HepG2 (cell line): Measurements from ENCODE around the gene SIAH2. TPM values are rescaled to one million over a fixed set of nuclear protein-coding genes. Genes with fewer than 3 reads are reported as not detected.

ENCODE experiments used
- CREM ChIP-seq, 2 experiments: sonication (generic) in 1 of 2; formaldehyde crosslinking in 1 of 2; IDR thresholded peaks; 2 replicates each; pipeline versions ENCODE4 v1.4.0 to v1.6.1; 2016 to 2020; ENCODE audit warnings: antibody characterized with exemption in 1 of 2, mild to moderate bottlenecking in 1 of 2, missing genetic modification reagents in 1 of 2
- HMG20A ChIP-seq: IDR thresholded peaks from 2 replicates; pipeline ENCODE4 v1.6.1; 2016; ENCODE audit warnings: borderline replicate concordance
- HNF4G ChIP-seq, 2 experiments: sonication (generic) in 1 of 2; formaldehyde crosslinking in 1 of 2; IDR thresholded peaks; 2 replicates each; pipeline versions ENCODE4 v1.4.0 to v1.6.1; 2011 to 2020; ENCODE audit warnings: borderline replicate concordance in 2 of 2, low read depth in 2 of 2, mild to moderate bottlenecking in 2 of 2, low read length in 1 of 2, missing genetic modification reagents in 1 of 2, moderate library complexity in 1 of 2
- KMT2B ChIP-seq: IDR thresholded peaks from 2 replicates; pipeline ENCODE4 v1.6.1; 2016; ENCODE audit warnings: missing genetic modification reagents, missing compliant biosample characterization
- REPIN1 ChIP-seq: sonication (generic); formaldehyde crosslinking; IDR thresholded peaks from 2 replicates; pipeline ENCODE4 v1.8.0; 2022; ENCODE audit warnings: missing genetic modification reagents, low read depth, mild to moderate bottlenecking, borderline replicate concordance
- TBL1XR1 ChIP-seq: fragments of 150-350 bp; IDR thresholded peaks from 2 replicates; pipeline ENCODE4 v1.6.1; 2014; ENCODE audit warnings: borderline replicate concordance, low read length; ENCODE audit not compliant: partially characterized antibody
- ZNF296 ChIP-seq: sonication (generic); formaldehyde crosslinking; conservative IDR thresholded peaks from 2 replicates; pipeline ENCODE4 v1.5.0; 2020; ENCODE audit warnings: mild to moderate bottlenecking, missing genetic modification reagents
- ZNF317 ChIP-seq: sonication (generic); formaldehyde crosslinking; IDR thresholded peaks from 2 replicates; pipeline ENCODE4 v1.5.0; 2020; ENCODE audit warnings: mild to moderate bottlenecking, missing genetic modification reagents
- polyA plus RNA-seq, 8 experiments: library from polyadenylated mRNA; depleted of rRNA in 3 of 8; stranded (reverse) in 7 of 8; unstranded in 1 of 8; fragments of >200 nt; fragmentation: Illumina TruSeq in 4 of 8; extraction: Trizol in 4 of 8; gene quantifications; 2 replicates each; pipeline versions ENCODE4 v1.2.1 to v1.2.3, GENCODE V29; 2011 to 2016; ENCODE audit warnings: low read depth in 4 of 8, missing spikeins in 1 of 8, mixed read lengths in 1 of 8; ENCODE audit not compliant: insufficient read depth in 1 of 8
- total RNA-seq, 5 experiments: library from RNA; depleted of rRNA; stranded (reverse); fragments of >200 nt; fragmentation: Illumina TruSeq; extraction: Trizol; gene quantifications; 2 replicates each; pipeline ENCODE4 v1.2.3, GENCODE V29; 2016; ENCODE audit warnings: low read depth in 1 of 5
- TF ChIP-seq, protein P1 (sequence below): sonication (generic); formaldehyde crosslinking; IDR thresholded peaks from 2 replicates; pipeline ENCODE4 v1.4.0; 2020; ENCODE audit warnings: missing genetic modification reagents
- TF ChIP-seq, protein P2 (sequence below): sonication (generic); formaldehyde crosslinking; IDR thresholded peaks from 2 replicates; pipeline ENCODE4 v1.4.0; 2020; ENCODE audit warnings: missing genetic modification reagents
- TF ChIP-seq, protein P3 (sequence below): IDR thresholded peaks from 2 replicates; pipeline ENCODE4 v1.6.1; 2012; ENCODE audit warnings: inconsistent platforms
- TF ChIP-seq, protein P4 (sequence below): sonication (generic); formaldehyde crosslinking; IDR thresholded peaks from 2 replicates; pipeline ENCODE4 v1.4.0; 2020; ENCODE audit warnings: missing genetic modification reagents
- TF ChIP-seq, protein P5 (sequence below): sonication (generic); formaldehyde crosslinking; IDR thresholded peaks from 2 replicates; pipeline ENCODE4 v1.4.0; 2020; ENCODE audit warnings: mild to moderate bottlenecking, low read depth, missing genetic modification reagents
- TF ChIP-seq, protein P6 (sequence below): sonication (generic); formaldehyde crosslinking; IDR thresholded peaks from 2 replicates; pipeline ENCODE4 v1.5.1; 2020; ENCODE audit warnings: missing genetic modification reagents, mild to moderate bottlenecking, borderline replicate concordance

Gene SIAH2
- total and polyA plus RNA-seq, 2 of the 13 experiments (the other 11 are each of a cell fraction or from before 2014, with no cell fraction given), result 71.8 to 117 TPM

DNA sequence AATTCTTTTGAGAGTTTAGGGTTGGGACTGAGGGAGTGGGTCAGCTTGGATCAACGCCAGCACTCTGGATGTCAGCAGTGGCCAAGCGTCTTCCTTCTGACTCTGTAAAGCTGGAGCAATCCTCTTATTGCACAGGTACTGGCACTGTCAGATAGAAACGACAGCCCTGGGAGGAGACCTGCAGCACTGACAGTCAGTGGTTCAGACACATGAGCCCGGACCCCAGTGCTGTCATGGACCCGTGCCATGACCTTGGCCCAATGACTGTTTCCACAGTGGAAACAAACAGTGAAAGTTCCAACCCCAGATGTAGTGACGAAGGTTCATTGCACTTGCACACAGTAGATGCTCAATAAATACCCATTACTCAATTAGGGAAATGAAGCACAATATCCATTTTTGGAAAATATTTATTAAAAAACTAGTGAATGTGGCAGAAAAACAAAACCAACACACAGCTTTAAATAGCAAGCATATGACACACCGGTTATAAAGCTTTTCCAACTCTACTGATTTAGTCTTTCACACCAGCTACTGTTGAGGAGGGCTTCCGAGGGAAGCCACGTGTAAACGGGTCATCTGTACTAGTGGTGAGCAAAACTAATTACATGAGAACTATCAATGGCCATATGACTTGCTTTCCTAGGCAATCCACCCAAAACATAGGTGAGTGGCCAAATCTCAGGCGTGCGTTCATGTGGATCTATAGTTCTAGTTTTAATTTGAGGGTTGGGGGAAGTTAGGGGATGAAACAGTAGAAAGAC lies 22.1 kb downstream of the SIAH2 start (continued):
- TF ChIP-seq, protein P1, sequence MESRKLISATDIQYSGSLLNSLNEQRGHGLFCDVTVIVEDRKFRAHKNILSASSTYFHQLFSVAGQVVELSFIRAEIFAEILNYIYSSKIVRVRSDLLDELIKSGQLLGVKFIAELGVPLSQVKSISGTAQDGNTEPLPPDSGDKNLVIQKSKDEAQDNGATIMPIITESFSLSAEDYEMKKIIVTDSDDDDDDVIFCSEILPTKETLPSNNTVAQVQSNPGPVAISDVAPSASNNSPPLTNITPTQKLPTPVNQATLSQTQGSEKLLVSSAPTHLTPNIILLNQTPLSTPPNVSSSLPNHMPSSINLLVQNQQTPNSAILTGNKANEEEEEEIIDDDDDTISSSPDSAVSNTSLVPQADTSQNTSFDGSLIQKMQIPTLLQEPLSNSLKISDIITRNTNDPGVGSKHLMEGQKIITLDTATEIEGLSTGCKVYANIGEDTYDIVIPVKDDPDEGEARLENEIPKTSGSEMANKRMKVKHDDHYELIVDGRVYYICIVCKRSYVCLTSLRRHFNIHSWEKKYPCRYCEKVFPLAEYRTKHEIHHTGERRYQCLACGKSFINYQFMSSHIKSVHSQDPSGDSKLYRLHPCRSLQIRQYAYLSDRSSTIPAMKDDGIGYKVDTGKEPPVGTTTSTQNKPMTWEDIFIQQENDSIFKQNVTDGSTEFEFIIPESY, result peak; percentile 16; the same call in 1 of the 2 replicates
- TF ChIP-seq, protein P2, sequence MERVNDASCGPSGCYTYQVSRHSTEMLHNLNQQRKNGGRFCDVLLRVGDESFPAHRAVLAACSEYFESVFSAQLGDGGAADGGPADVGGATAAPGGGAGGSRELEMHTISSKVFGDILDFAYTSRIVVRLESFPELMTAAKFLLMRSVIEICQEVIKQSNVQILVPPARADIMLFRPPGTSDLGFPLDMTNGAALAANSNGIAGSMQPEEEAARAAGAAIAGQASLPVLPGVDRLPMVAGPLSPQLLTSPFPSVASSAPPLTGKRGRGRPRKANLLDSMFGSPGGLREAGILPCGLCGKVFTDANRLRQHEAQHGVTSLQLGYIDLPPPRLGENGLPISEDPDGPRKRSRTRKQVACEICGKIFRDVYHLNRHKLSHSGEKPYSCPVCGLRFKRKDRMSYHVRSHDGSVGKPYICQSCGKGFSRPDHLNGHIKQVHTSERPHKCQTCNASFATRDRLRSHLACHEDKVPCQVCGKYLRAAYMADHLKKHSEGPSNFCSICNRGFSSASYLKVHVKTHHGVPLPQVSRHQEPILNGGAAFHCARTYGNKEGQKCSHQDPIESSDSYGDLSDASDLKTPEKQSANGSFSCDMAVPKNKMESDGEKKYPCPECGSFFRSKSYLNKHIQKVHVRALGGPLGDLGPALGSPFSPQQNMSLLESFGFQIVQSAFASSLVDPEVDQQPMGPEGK (CRISPR knock-in tag), result peak; percentile 53
- TF ChIP-seq ZNF296, result no peak
- peak; percentile 73 for TF ChIP-seq CREM (IDR thresholded peaks at IDR 0.05)
- TF ChIP-seq CREM (CRISPR knock-in tag; IDR thresholded peaks at IDR 0.05), result no peak
- TF ChIP-seq ZNF317, result peak; percentile 42; the same call in 1 of the 2 replicates
- TF ChIP-seq HNF4G (IDR thresholded peaks at IDR 0.05; ENCODE audit: borderline replicate concordance, low read depth, low read length), result peak; percentile 65; the same call in 1 of the 2 replicates
- TF ChIP-seq HNF4G (CRISPR knock-in tag; IDR thresholded peaks at IDR 0.05; ENCODE audit: borderline replicate concordance, low read depth), result peak; percentile 55; the same call in 1 of the 2 replicates
- TF ChIP-seq TBL1XR1, result peak; percentile 33
- TF ChIP-seq, protein P3, sequence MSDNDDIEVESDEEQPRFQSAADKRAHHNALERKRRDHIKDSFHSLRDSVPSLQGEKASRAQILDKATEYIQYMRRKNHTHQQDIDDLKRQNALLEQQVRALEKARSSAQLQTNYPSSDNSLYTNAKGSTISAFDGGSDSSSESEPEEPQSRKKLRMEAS, result peak; percentile 80
- peak; percentile 91 for TF ChIP-seq REPIN1 (CRISPR knock-in tag)
- TF ChIP-seq, protein P4, sequence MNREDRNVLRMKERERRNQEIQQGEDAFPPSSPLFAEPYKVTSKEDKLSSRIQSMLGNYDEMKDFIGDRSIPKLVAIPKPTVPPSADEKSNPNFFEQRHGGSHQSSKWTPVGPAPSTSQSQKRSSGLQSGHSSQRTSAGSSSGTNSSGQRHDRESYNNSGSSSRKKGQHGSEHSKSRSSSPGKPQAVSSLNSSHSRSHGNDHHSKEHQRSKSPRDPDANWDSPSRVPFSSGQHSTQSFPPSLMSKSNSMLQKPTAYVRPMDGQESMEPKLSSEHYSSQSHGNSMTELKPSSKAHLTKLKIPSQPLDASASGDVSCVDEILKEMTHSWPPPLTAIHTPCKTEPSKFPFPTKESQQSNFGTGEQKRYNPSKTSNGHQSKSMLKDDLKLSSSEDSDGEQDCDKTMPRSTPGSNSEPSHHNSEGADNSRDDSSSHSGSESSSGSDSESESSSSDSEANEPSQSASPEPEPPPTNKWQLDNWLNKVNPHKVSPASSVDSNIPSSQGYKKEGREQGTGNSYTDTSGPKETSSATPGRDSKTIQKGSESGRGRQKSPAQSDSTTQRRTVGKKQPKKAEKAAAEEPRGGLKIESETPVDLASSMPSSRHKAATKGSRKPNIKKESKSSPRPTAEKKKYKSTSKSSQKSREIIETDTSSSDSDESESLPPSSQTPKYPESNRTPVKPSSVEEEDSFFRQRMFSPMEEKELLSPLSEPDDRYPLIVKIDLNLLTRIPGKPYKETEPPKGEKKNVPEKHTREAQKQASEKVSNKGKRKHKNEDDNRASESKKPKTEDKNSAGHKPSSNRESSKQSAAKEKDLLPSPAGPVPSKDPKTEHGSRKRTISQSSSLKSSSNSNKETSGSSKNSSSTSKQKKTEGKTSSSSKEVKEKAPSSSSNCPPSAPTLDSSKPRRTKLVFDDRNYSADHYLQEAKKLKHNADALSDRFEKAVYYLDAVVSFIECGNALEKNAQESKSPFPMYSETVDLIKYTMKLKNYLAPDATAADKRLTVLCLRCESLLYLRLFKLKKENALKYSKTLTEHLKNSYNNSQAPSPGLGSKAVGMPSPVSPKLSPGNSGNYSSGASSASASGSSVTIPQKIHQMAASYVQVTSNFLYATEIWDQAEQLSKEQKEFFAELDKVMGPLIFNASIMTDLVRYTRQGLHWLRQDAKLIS (CRISPR knock-in tag), result 0 out of 2 replicates have a peak, but pooled peaks have one; percentile 58
- TF ChIP-seq, protein P5, sequence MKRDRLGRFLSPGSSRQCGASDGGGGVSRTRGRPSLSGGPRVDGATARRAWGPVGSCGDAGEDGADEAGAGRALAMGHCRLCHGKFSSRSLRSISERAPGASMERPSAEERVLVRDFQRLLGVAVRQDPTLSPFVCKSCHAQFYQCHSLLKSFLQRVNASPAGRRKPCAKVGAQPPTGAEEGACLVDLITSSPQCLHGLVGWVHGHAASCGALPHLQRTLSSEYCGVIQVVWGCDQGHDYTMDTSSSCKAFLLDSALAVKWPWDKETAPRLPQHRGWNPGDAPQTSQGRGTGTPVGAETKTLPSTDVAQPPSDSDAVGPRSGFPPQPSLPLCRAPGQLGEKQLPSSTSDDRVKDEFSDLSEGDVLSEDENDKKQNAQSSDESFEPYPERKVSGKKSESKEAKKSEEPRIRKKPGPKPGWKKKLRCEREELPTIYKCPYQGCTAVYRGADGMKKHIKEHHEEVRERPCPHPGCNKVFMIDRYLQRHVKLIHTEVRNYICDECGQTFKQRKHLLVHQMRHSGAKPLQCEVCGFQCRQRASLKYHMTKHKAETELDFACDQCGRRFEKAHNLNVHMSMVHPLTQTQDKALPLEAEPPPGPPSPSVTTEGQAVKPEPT (CRISPR knock-in tag), result no peak; the same call in 1 of the 2 replicates
- TF ChIP-seq KMT2B (CRISPR knock-in tag), result 0 out of 2 replicates have a peak, but pooled peaks have one; percentile 39
- TF ChIP-seq, protein P6, sequence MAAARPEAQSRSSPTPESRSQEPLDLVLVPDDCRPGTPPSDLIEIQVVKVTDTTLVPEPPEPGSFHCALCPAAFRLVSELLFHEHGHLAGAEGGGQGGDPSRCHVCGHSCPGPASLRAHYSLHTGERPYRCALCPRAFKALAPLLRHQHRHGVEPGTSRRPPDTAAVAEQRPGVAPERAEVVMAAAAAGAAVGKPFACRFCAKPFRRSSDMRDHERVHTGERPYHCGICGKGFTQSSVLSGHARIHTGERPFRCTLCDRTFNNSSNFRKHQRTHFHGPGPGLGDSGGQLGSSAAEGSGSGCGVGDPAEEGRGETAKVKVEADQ (CRISPR knock-in tag), result no peak
- TF ChIP-seq HMG20A, result peak; percentile 77; the same call in 1 of the 2 replicates
